Peyer's patch (tissue), 4 donors: ENCODE data around the gene GNPTG. TPM values are rescaled to one million over a fixed set of nuclear protein-coding genes. Genes with fewer than 3 reads are reported as not detected.
A peak's percentile ranks its signal among the peaks of the same experiment; 100 is the strongest.

ENCODE experiments used
- DNase-seq, 3 donors: peaks; one replicate each; pipeline ENCODE4 v3.0.0-alpha.2; 2017 to 2019
- H3K27ac ChIP-seq, 4 donors: fragments of 200-600 bp; sonication (generic); one replicate each; pipeline ENCODE4 v1.5.1; 2016 to 2019
- H3K27me3 ChIP-seq, 2 donors: fragments of 200-600 bp; sonication (generic); one replicate each; pipeline ENCODE4 v1.5.1; 2019
- H3K36me3 ChIP-seq, 3 donors: fragments of 200-600 bp; sonication (generic); one replicate each; pipeline ENCODE4 v1.5.1; 2016 to 2019
- H3K4me1 ChIP-seq, 4 donors: fragments of 200-600 bp; sonication (generic); one replicate each; pipeline ENCODE4 v1.5.1; 2016 to 2019
- H3K4me3 ChIP-seq, 4 donors: fragments of 200-600 bp; sonication (generic); 1 replicate in 3 of 4; 2 replicates in 1 of 4; pipeline ENCODE4 v1.5.1; 2016 to 2019; ENCODE audit warnings: mild to moderate bottlenecking in 1 of 4
- H3K9me3 ChIP-seq, 4 donors: fragments of 200-600 bp; sonication (generic); one replicate each; pipeline ENCODE4 v1.5.1; 2016 to 2019; ENCODE audit warnings: mild to moderate bottlenecking in 1 of 4
- POLR2A ChIP-seq, 2 donors: fragments of 450-650 bp; IDR thresholded peaks; one replicate each; pipeline ENCODE4 v1.5.1; 2017; ENCODE audit warnings: antibody characterized with exemption in 2 of 2, mild to moderate bottlenecking in 2 of 2, moderate library complexity in 2 of 2
- total RNA-seq, 4 donors: library from RNA; depleted of rRNA; stranded (reverse); fragments of >200 nt; gene quantifications; one replicate each; pipeline ENCODE4 v1.1.0, GENCODE V29; 2016
- TF ChIP-seq, protein P1 (sequence below), 6 experiments: fragments of 450-650 bp in 4 of 6; fragments of 200-600 bp in 2 of 6; sonication (generic) in 1 of 6; IDR thresholded peaks; one replicate each; pipeline ENCODE4 v1.5.1; 2017 to 2019; ENCODE audit warnings: antibody characterized with exemption in 6 of 6, mild to moderate bottlenecking in 3 of 6, moderate library complexity in 1 of 6

Gene GNPTG
- total RNA-seq, 4 donors from 2014 or later, result 51.1 to 83.3 (median 65.0) TPM

- Histone ChIP-seq H3K4me3 (peak overlapping the region; percentile 43 to 65 (median 58)), H3K9me3 (no peaks in the 10 kb centered on the region), H3K27me3 (no peaks in the 10 kb centered on the region), H3K36me3 (peaks cover 0 to 46% (median 0%) of the 10 kb centered on the region in 3 donors), H3K4me1 (peaks cover 4 to 22% (median 13%) of the 10 kb centered on the region in 4 donors), H3K27ac (peak overlapping the region; percentile 33 to 62 (median 56))
- TF ChIP-seq, protein P1, sequence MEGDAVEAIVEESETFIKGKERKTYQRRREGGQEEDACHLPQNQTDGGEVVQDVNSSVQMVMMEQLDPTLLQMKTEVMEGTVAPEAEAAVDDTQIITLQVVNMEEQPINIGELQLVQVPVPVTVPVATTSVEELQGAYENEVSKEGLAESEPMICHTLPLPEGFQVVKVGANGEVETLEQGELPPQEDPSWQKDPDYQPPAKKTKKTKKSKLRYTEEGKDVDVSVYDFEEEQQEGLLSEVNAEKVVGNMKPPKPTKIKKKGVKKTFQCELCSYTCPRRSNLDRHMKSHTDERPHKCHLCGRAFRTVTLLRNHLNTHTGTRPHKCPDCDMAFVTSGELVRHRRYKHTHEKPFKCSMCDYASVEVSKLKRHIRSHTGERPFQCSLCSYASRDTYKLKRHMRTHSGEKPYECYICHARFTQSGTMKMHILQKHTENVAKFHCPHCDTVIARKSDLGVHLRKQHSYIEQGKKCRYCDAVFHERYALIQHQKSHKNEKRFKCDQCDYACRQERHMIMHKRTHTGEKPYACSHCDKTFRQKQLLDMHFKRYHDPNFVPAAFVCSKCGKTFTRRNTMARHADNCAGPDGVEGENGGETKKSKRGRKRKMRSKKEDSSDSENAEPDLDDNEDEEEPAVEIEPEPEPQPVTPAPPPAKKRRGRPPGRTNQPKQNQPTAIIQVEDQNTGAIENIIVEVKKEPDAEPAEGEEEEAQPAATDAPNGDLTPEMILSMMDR (IDR thresholded peaks at IDR 0.05), result no peak
- peak; percentile 45 to 82 (median 80) for DNase-seq
Observed at GRCh38 chr16:1378804-1379303, 27.1 kb downstream of the GNPTG start.

GRCh38 chr16:1379304-1380076 is 27.8 kb downstream of the GNPTG start:
- DNase-seq, result peak; percentile 48 to 80 (median 67)
- H3K27ac ChIP-seq, result peak overlapping the region; percentile 33 to 62 (median 56)
- peaks cover 0 to 46% (median 0%) of the 10 kb centered on the region in 3 donors for H3K36me3 ChIP-seq
- H3K27me3 ChIP-seq, result no peaks in the 10 kb centered on the region
- no peaks in the 10 kb centered on the region for H3K9me3 ChIP-seq
- peaks cover 4 to 22% (median 13%) of the 10 kb centered on the region in 4 donors for H3K4me1 ChIP-seq
- TF ChIP-seq, protein P1 (IDR thresholded peaks at IDR 0.05), result no peak
- TF ChIP-seq POLR2A (IDR thresholded peaks at IDR 0.05), result no peak
- H3K4me3 ChIP-seq, result peak overlapping the region; percentile 43 to 65 (median 58)

- no peaks in the 10 kb centered on the region for H3K9me3 ChIP-seq
- TF ChIP-seq POLR2A (IDR thresholded peaks at IDR 0.05), result no peak
- TF ChIP-seq, protein P1 (IDR thresholded peaks at IDR 0.05), result no peak
- peaks cover 4 to 22% (median 13%) of the 10 kb centered on the region in 4 donors for H3K4me1 ChIP-seq
- H3K36me3 ChIP-seq, result peaks cover 0 to 46% (median 0%) of the 10 kb centered on the region in 3 donors
- H3K27me3 ChIP-seq, result no peaks in the 10 kb centered on the region
- peak overlapping the region in 1 of 4 donors; percentile 54 for H3K4me3 ChIP-seq
- no peak for DNase-seq
- no peak overlapping the region for H3K27ac ChIP-seq
Observed at GRCh38 chr16:1380195-1380594, 28.5 kb downstream of the GNPTG start.

DNA sequence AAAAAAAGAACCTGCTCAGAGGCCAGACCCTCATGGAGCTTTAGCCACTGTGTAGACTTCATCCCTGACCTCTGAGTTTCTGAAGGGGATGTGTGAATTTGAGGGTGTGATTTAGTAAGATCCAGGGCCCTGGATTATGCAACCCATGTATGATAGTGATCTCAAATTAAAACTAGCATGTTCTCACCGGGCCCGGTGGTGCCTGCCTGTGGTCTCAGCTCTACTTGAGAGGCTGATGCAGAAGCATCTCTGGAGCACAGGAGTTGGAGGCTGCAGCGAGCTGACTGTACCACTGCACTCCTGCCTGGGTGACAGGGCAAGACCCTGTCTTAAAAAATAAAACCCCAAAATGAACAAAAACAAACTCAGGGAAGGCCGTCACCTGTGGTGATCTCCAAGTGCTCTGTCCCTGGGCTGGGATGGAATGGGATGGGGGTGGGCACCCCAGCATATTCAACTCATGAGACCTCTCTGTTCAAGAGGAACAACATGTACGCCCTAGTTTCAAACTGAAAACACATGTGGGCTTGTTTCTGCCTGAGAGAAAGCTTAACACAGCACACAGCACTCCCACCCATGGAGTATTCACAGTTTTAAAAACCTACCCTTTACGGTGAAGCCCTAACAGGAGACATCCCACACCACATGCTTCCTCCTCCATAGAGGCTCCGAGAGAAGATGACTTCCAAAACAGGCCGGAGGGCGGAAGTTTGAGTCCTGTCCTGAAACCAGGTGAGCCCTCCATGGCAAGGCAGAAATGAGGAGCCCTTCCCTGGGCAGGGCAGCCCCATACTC is 30.1 kb downstream of the GNPTG start:
- TF ChIP-seq, protein P1 (IDR thresholded peaks at IDR 0.05), result no peak
- no peak for TF ChIP-seq POLR2A (IDR thresholded peaks at IDR 0.05)

DNA sequence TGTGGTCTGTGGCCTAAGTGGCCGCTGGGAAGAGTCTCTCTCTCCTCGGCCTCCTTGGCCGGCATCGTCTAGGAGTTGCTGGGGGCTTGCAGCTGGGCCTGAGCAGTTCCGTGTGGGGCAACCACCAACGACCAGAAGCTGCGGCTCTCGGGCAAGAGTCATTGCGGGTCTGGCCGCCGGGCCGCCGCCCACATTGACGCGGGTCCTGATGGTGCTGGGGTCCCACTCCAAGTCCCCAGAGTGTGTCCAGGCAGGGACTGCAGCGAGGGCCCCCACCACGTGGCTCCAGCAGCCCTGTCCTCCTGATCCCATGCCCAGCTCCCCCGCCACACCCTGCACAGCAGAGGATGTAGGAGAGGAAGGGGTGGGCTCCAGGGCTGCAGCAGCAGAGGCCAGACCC is 31.8 kb downstream of the GNPTG start:
- H3K27ac ChIP-seq, result no peak overlapping the region
- TF ChIP-seq, protein P1 (IDR thresholded peaks at IDR 0.05), result no peak
- no peak for TF ChIP-seq POLR2A (IDR thresholded peaks at IDR 0.05)
- H3K27me3 ChIP-seq, result no peaks in the 10 kb centered on the region
- DNase-seq, result no peak
- peaks cover 4 to 16% (median 10%) of the 10 kb centered on the region in 4 donors for H3K4me1 ChIP-seq
- no peak overlapping the region for H3K4me3 ChIP-seq
- peaks cover 0 to 52% (median 0%) of the 10 kb centered on the region in 3 donors for H3K36me3 ChIP-seq
- H3K9me3 ChIP-seq, result no peaks in the 10 kb centered on the region

More for the DNA sequence above, 30.1 kb downstream of the GNPTG start:
- H3K4me1 ChIP-seq, result peaks cover 4 to 22% (median 13%) of the 10 kb centered on the region in 4 donors
- no peaks in the 10 kb centered on the region for H3K27me3 ChIP-seq
- H3K36me3 ChIP-seq, result peaks cover 0 to 43% (median 0%) of the 10 kb centered on the region in 3 donors
- DNase-seq, result no peak
- H3K4me3 ChIP-seq, result no peak overlapping the region
- H3K27ac ChIP-seq, result no peak overlapping the region
- H3K9me3 ChIP-seq, result no peaks in the 10 kb centered on the region
